HFF-Myc (cell line): ENCODE results near the gene ADIPOQ.
"Not testable (repeated sequence)": the region's sequence is repeated elsewhere in the genome, so short reads cannot be mapped to it uniquely, and the experiment has no call there.

ENCODE experiments used
- DNase-seq: peaks from one replicate; pipeline ENCODE4 v3.0.0-alpha.2; 2011; ENCODE audit warnings: low read depth; ENCODE audit errors: extremely low read depth
- H3K4me3 ChIP-seq: replicated peaks from 2 replicates; pipeline ENCODE4 v1.5.1; 2011; ENCODE audit warnings: low read depth, mild to moderate bottlenecking, control low read depth, low read length
- TF ChIP-seq, protein P1 (sequence below): IDR thresholded peaks from 2 replicates; pipeline ENCODE4 v1.5.1; 2012; ENCODE audit warnings: mild to moderate bottlenecking, low read depth, low read length, control low read depth; ENCODE audit errors: missing control alignments

The ADIPOQ gene

DNA sequence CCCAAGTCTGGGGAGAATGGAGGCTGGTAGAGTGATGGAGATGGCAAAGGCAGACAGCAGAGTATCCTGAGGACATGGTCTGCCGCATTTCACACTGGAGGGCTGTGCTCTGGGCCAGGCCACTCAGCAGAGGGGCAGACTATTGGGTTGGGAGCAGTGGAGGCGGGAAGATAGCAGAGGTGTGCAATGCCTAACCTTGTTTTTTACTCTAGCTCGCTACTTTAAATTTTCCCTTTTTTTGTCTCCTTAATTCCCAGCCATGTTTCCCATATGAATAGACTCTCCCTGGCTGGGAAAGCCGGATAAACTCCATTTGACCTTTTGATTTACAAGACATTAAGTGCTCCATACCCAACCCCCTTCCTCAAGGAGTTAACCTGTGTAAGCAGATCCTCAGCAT lies 54.4 kb downstream of the ADIPOQ start:
- no peak for DNase-seq
- no peak overlapping the region for H3K4me3 ChIP-seq

DNA sequence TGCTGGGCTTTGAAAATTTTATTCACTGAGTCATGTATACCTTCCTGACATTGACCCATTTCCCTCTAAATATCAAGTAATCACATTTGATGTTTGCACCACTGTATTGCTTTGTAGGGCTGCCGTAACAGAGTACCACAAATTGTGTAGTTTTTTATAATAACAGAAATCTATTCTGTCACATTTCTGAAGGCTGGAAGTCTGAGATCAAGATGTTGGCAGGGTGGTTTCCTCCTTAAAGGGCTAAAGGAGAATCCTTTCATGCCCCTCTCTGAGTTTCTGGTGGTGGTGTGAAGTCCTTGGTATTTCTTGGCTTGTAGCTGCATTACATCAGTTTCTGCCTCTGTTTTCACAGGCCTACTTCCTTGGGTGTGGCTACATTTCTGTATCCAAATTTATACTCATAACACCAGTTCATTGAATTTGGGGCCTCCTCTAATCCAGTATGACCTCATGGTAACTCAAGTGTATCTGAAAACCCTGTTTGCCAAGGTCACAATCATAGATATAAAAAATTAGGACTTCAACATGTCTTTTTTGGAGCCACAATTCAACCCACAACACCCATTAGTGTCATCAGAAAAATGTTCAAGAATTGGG lies 58.7 kb downstream of the ADIPOQ start:
- no peak for DNase-seq
- TF ChIP-seq, protein P1, sequence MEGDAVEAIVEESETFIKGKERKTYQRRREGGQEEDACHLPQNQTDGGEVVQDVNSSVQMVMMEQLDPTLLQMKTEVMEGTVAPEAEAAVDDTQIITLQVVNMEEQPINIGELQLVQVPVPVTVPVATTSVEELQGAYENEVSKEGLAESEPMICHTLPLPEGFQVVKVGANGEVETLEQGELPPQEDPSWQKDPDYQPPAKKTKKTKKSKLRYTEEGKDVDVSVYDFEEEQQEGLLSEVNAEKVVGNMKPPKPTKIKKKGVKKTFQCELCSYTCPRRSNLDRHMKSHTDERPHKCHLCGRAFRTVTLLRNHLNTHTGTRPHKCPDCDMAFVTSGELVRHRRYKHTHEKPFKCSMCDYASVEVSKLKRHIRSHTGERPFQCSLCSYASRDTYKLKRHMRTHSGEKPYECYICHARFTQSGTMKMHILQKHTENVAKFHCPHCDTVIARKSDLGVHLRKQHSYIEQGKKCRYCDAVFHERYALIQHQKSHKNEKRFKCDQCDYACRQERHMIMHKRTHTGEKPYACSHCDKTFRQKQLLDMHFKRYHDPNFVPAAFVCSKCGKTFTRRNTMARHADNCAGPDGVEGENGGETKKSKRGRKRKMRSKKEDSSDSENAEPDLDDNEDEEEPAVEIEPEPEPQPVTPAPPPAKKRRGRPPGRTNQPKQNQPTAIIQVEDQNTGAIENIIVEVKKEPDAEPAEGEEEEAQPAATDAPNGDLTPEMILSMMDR: no peak
- no peak overlapping the region for H3K4me3 ChIP-seq

More for the DNA sequence above, 54.4 kb downstream of the ADIPOQ start:
- TF ChIP-seq, protein P1: no peak

DNA sequence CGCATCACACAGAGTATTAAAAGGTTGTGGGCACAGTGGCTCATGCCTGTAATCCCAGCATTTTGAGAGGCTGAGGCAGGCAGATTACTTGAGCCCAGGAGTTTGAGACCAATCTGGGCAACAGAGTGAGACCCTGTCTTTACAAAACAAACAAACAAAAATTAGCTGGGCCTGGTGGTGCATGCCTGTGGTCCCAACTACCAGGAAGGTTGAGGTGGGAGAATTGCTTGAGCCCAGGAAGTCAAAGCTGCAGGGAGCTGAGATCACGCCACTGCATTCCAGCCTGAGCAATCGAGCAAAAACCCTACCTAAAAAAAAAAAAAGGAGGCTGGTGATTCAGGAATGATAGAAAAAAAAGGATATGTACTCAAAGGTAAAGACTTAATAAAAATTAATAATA lies 59.6 kb downstream of the ADIPOQ start:
- H3K4me3 ChIP-seq: no peak overlapping the region
- no peak for DNase-seq
- TF ChIP-seq, protein P1: no peak

DNA sequence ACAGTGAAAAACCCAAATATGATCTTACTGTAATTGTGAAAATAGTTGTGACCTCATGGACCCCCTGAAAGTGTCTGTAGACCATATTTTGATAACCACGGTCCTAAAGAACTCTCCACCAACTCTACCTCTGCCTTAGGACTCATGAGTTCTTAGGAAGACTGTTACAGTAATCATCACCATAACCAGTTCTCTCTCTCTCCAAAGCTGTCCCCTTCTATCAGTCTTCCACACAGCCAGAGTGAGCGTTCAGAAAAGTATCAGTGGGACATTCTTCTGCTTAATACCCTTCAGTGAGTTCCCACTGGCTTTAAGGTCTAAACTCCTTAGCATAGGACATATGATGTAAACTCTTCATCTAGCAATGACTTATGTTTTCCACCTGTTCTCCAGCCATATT lies 60.2 kb downstream of the ADIPOQ start:
- no peak for DNase-seq
- H3K4me3 ChIP-seq: no peak overlapping the region
- TF ChIP-seq, protein P1: no peak

DNA sequence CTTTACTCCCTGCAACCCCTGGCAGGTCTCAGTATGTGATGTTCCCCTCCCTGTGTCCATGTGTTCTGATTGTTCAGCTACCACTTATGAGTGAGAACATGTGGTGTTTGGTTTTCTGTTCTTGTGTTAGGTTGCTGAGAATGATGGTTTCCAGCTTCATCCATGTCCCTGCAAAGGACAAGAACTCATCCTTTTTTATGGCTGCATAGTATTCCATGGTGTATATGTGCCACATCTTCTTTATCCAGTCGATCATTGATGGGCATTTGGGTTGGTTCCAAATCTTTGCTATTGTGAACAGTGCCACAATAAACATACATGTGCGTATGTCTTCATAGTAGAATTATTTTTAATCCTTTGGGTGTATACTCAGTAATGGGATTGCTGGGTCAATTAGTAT lies 61.2 kb downstream of the ADIPOQ start:
- H3K4me3 ChIP-seq, DNase-seq: not testable (repeated sequence)

DNA sequence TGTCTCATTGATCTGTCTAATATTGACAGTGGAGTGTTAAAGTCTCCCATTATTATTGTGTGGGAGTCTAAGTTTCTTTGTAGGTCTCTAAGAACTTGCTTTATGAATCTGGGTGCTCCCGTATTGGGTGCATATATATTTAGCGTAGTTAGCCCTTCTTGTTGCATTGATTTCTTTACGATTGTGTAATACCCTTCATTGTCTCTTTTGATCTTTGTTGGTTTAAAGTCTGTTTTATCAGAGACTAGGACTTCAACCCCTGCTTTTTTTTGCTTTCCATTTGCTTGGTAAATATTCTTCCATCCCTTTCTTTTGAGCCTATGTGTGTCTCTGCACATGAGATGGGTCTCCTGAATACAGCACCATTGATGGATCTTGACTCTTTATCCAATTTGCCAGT lies 64.6 kb downstream of the ADIPOQ start:
- not testable (repeated sequence) for H3K4me3 ChIP-seq, DNase-seq
